Right lung (tissue), 5 donors: ENCODE results near the gene ADGRD1. TPM values are rescaled to one million over a fixed set of nuclear protein-coding genes. Genes with fewer than 3 reads are reported as not detected.
"Not testable (repeated sequence)": the region's sequence is repeated elsewhere in the genome, so short reads cannot be mapped to it uniquely, and the experiment has no call there.

Source experiments
- DNase-seq, 2 donors: peaks; one replicate each; pipeline ENCODE4 v3.0.0-alpha.2; 2013
- polyA plus RNA-seq, 5 donors: library from polyadenylated mRNA; unstranded; fragments of 120-200 nt; gene quantifications; one replicate each; pipeline versions ENCODE4 v1.2.1 to v1.2.3, GENCODE V29; 2013; ENCODE audit warnings: inconsistent platforms in 1 of 5, low replicate concordance in 1 of 5; ENCODE audit not compliant: insufficient read length in 5 of 5, insufficient read depth in 1 of 5

The ADGRD1 gene
- polyA plus RNA-seq, 5 donors: 24.2 to 42.1 (median 29.2) TPM

DNA sequence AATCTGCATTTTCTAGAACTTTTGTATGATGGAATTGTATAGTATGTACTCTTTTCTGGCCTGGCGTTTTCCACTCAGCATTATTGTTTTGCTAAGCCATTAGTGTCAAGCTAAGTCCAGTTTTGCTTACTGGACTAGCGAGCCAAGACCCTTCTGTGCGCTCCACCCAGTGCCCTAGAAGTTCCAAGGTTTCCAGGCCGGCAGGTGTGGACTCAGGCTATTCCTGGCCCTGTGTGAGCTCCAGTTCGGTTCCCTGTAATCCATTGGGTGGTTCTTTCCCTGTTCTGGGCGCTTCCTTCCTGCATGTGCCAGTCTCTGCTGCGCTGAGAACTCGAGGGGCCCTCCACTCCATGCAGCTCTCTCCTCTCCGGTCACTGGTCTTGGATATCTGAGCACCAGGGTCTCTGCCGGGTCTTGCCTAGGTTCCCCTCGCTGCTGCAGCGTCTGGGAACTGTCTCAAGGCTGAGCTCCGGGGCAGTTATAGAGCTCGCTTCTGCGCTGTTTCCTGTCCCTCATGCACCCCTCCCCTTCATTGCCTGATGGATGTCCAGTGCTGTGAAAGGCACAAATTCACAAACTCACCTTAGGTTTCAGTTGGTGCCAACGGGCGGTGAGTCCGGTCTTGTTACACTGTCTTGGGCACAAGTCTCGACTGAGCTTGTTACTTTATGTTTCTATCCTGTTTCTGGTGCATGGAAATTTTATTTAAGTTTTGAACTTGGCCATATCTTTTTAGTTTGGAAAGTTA lies 100.8 kb downstream of the ADGRD1 start:
- DNase-seq: no peak

DNA sequence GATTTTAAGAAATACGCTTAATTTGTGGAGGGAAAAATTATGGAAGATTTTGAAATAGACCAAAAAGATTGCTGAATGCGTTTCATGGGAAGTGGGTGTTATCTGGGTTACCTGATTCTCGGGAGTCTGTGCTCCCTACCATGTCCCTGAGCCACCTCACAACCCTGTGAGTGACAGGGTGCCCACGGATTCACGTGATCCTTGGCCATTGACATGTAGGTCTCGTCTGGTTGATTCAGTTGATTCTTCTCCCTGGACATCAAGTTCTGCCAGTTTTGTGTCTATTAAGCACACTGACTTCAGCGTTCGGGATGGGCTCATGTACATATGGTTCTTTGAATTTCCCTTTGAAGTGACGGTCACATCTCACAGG lies 101.4 kb downstream of the ADGRD1 start:
- DNase-seq: no peak

DNA sequence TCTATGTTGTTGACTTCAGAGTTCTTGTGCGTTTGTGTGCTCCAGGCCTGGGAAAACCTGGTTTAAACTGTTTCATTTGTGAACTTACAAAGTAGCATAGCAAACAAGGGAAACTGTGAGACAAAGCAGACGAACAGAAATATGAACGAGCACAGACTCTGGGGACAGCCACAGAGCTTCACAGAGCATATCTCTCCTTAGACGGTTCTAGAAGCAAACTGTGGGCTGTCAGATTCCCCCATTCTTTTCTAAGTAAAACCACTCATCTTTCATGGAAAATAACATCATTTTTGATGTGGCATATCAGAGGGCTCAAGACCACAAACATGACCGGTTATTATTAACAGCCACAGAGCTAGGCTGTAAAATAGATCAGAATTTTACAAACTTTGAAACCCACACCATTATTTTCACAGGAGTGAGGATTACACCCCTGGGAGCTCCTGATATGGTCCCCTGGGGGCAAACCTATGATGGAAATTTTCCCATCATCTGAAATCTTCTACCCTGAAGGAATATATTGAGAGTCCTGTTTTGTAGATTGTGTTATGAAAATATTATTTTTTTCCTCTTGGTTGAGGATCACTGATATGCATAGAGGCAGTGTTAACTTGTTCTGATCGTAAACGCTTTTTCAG lies 102.0 kb downstream of the ADGRD1 start:
- no peak for DNase-seq

DNA sequence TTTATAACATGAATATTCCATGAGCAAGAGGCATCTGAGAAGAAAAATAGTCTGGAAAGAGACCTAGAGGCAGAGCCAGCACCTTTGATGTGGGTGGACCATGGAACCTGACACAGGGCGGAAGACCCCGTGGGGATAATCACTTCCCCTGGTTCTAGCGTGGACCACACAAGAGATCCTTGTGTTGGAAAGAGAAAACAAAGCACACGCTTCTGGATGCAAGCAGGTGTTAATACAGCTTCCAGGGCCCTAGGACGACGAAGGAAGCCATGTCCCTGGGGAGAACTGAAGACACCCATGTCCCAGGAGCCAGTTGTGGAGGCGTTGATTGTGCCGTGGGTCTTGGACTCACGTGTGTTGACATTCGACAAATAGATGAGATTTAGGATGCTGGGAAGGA lies 102.9 kb downstream of the ADGRD1 start:
- no peak for DNase-seq

DNA sequence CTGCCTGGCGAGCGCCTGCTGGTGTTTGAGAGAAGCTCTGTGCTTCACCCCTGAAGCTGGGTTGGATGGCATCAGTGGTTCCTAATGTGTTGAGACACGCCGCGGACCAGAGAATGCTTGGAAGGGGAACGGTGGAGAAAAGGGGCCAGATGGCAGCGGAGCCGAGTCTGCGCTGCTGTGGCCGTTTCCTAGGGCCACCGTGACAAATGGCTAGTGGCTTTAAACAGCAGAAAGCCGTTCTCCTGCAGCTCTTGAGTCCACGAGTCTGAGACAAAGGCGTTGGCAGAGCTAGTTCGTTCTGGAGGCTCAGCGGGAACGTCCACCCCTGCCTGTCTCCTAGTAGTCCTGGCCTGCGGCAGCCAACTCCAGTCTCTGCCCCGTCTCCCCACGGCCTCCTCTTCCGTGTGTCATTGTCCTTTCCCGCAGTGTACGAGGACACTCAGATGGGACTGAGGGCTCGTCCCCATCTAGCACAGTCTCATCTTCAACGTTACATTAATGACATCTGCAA lies 103.6 kb downstream of the ADGRD1 start:
- no peak for DNase-seq

DNA sequence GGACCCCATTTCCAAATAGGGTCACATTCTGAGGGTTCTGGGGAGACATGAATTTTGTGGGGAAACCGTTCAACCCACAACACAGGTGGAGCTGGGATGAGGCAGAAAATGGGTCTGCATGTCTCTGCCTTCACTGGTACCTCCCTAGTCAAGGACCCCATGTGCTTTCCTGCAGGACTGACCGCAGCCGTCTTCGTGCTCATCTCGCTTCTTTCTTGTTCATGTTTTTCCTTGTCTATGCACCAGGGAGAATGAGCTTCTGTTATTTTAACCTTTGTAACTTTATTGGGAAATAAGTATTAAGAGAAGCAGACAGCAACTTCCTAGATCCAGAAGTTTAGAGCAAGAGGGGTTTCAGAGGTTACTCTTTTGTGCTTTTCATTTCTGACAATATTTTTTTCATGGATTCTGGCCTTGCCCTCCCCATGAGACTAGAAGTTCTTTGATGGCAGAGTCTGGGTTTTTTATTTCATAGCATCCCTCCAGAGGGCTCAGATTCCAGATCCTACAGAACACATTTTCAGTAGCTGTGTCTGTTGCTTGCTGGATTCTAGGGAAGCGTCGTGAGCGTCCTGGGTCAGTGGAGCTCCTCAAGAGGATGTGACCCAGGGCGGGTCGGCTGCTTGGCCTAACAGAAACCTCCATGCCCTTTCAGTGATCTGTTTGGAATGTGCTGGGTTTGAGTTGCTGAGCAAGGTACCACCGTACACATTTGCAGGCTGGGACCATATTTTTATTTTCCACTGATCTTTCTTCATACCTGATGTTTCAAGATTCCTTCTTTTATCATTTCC lies 104.2 kb downstream of the ADGRD1 start:
- no peak for DNase-seq

DNA sequence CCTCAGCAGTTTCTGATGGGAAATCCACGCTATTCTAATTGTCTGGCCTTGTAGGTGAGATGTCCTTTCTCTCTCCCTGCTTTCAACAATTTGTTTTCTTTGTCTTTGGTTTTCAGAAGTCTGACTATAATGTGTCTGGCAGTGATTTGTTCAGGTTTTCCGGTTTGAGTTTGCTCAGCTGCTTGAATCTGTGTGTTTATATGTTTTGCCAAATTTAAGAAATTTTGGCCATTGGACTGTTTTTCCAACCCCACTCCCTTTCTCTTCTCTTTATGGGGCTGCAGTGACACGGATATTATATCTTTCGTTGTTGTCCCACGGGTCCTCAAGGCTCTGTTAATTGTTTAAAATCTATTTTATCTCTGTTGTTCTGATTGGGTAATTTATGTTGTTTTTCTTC lies 105.0 kb downstream of the ADGRD1 start:
- DNase-seq: no peak

DNA sequence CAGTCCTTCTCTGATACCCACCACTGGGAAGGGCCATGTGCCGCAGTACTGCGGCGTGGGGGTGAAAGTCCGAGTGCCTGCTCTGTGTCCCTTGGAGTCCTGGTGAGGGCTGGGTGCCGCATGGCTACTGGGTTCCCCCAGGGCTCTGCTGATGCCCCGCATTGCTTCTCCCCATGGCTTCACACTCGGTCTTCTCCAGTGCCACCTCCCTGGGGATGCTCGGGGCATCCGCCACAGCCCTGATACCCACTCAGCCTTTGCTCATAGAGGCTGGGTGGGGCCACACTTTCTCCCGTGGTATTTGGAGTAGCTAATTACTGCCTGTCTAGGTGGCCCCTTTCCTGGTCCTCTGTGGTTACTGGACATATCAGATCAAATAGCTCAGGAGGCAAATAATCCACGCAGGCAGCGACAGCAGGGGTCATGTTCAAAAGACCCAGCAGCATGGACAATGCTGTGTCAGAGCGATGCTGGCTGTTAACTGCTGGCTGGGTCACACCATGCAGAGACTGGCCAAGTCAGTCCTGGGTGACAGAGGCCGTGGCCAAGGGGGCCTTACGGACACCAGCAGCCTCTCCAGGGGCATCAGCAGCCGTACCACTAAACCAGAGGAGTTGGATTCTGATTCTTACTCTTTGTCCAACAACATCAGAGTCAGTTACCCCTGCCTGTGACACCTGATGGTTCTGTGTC lies 106.5 kb downstream of the ADGRD1 start:
- no peak for DNase-seq

DNA sequence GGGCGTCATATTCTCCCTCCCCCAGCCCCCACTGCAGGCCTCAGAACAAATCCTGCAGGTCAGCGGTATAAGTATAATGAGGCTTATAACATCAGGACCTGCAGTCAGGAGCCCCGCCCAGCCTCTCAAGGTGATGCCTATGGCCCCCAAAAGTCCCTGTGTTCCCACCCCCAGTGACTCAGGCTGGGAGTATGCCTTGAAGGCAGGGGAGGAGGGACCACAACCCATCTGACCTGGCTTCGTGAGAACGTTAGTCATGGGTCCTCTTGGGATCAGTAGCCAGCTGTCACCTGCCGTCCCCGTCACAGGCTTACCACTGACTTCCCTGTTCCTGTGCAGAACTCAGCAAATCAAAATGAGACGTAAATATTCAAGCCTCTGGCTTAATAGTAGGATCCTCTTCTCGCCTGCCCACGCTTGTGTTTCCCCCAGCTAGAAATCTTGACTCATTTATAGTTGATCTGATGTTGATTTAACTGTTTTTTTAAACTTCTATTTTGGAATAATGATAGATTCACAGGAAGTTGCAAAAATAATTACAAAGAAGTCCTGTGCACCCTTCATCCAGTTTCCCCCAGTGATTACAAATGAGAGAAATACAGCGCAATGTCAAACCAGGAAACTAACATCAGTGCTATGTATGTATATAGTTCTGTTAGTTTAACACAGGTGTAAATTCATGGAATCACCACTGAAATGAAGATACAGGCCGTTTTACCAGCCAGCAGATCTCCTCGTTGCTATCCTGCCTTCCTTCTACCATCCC lies 107.5 kb downstream of the ADGRD1 start:
- DNase-seq: no peak

DNA sequence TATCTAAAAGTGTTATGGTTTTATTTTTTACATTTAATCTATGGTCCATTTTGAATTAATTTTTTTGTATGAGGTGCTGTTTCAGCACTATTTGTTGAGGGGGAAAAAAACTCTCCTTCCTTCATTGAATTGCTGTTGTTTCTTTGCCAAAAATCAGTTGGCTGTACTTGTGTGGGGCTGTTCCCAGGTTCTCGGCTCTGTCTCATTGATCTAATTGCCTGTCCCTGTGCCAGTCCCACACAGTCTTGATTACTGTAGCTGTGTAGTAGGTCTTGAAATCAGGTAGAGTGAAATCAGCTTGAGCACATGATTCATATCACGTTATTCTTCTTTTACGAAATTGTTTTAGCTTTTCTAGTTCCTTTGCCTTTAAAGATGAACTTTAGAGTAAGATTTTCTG lies 109.7 kb downstream of the ADGRD1 start:
- no peak for DNase-seq

DNA sequence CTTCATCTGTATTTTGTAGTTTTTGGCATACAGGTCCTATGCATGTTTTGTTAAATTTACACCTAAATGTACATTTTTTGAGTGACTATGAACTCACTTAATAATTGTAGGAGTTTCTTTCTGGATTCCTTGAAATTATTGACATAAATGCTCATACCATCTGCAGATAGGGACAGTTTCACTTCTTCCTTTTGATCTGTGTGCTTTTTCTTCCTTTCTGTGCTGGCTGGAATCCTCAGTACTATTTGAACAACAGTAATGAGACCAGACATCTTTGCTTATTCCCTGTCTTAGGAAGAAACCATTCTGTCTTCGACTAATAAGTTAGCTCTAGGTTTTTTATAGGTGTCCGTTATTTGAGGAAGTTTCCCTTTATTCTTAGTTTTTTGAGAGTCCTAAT lies 110.3 kb downstream of the ADGRD1 start:
- DNase-seq: no peak

DNA sequence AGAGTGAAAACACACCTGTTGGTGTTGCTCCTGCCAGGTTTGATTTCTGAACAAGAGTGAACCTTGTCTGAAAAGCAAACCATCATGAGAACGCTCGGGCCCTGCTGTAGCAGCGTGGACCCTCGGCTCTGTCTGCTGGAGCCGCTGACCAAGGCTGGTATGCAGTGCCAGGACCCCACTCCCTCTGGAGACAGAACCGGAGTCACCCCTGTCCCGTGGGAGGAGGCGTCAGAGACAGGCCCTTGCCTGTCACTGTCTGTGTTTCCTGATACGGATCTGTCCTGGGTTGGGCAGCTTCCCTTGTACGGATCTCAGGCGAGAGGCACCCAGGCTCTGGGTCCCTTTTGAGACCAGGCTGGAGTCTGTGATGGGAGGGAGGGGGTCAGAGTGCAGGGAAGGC lies 111.6 kb downstream of the ADGRD1 start:
- DNase-seq: no peak

DNA sequence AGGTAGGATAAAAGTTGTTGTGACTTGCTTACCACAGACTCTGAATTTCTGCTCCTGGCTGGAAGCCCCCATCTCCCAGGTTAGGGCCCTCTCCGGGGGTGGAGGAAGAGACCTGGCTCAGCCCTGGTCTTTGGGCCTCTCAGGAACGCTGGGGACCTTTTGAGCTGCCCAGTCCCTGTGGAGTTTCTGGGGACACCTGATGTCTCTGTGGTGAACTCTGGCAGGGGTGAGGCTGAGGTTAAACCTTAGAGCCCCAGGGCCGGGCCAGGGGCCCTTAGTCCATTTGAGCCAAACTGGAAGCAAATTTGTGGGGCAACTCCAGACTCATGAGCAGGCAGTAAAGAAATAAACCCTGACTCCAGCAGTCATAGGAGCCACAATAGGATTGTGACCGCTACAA lies 112.1 kb downstream of the ADGRD1 start:
- no peak for DNase-seq

DNA sequence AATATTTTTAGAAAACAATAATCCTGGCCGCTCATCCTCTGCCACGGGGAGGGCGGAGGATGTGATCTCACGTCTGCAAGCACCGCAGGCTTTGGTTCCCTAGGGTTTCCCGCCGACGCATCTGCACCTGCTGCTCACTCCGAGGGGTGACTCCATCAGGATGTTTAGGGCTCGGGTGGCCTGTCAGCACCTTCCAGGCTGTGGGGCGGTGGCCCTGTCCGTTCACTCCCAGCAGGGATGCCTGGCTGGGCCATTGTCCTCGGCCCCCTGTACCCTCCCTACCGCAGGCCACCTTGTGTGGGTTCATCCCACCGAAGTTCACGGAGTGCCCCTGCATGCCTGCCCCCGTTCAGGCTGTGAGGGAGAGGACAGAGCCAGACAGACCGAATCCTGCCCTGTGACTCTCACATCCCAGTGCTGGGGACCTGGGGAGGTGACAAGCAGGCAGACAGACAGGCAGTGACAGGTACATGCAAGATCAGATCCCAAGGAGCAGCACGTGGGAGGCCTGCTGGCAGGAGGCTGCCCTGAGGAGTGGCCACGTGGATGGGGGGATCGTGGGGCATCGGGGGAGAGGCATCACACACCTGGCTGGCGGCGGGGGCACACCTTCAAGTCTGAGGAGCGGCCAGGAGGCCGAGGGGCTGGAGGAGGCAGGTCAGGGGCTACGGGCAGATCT lies 112.6 kb downstream of the ADGRD1 start:
- no peak for DNase-seq

DNA sequence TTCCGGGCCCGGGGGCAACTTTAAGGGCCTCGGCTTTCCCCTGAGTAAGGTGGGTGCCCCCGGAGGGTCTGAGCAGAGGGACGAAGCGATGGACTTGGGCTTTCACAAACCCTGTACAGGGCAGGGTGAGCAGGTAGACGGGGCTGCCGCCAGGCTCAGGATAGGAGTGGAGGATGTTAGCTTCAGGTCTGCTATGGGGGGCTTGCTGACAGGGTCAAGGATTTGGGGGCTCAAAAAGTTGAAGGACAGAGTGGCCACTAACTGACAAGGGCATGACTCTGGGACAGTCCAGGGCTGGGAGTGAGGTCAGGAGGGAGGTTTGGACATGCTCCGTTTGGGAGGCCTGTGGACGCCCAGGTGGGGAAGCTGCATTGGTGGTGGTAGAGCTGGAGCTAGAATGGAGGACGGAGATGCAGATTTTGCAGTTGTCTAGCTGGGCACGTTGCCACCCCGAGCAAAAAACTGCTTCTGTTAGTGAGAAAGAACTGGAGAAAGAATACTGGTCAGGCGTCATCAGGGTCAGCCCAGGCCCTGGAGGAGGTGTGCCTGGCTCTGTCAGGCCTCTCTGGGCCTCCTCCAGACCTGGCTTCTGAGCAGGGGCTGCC lies 113.3 kb downstream of the ADGRD1 start:
- no peak for DNase-seq

DNA sequence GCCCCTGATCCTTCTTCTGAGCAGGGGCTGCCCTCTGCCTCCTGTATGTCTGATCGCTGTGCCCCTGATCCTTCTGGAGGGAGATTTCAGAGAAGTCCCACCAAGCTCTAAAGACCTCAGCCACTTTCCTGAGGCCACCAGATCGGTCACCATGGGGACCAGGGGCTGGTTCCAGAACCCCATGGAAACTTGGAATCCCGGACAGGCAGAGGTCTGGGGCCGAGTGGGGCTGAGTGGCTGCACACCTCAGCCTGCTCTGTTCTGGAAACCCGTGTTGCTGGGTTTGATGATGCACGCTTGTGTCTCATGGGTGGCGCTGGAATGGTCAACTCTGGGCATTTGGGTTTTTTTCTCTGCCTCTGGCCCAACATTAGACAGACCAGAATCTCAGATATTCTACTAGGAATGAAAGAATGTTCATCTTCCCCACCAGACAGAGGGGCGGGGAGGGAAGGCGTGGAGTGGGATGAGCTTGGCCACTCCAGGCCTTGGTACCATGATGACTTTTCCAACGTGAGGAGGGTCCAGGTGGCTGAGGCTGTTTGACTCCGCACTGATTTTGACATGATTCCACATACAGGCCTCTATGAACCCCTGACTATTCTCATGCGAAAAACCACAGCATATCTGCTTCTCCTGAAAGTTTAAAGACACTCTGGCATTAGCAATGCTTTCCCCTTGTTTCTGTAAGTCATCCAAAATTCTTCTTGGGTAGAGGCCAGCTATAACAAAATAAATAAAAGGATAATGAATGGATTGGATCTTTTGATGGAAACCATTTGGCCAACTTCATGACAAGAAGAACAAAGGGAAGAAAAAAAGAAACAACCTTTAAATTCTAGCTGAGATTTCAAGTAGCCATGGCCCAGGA lies 114.5 kb downstream of the ADGRD1 start:
- DNase-seq: peak; percentile 55 to 61

DNA sequence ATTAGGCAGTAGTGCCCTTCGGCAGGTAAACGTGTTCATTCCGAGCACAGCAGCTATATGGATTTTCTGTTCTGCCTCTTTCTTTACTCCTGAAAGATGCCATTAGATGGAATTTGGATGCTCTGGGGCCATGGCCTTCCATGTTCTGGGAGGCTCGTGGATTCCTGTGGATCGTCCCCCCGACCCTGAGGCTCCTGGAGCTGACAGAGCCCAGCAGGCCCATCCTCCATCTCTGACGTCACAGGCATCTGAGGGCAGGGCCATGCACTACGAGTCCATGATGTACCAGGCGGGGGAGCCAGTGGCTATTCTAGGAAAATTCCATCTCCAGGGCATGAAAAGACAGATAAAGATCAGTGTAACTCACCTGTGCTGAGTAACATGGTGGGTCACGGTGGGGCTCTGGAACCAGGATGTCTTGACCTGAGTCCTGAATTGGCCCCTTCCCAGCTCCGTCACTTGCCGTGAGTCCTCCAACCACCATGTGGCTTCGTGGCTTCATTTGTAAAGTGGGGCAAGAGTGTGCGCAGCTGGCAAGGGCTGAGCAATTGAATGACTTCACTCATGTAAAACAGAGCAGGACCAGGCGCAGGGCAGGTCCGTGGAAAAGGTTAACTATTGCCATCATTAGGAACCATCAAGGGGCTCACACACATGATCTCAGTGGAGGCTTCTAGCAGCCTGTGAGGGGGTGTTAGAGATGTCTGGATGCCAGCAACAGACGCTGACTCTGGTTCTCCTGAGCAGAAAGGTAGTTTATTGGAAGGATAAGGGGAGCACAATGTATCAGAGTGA lies 115.4 kb downstream of the ADGRD1 start:
- DNase-seq: not testable (repeated sequence)

DNA sequence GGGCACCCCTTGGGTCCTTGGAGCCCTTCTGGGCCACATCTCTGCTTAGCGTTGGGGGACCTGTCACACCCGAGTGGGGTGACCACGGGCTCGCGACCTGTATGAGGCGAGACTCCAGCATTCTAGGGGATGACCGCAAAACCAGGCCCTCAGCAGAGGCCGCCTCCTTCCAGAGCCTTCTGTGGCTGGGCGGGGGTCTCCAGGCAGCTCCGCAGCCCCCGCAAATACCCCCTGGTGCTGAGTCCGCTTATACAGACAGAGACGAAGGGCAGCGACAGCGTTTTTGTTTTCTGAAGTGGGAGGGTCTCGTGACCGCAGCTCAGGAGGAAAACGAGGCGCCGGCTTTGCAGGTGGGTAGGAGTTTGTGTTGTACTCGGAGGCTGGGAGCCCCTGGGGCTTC lies 116.4 kb downstream of the ADGRD1 start:
- not testable (repeated sequence) for DNase-seq
